Measurements from ENCODE around the gene HSD17B8. TPM values are rescaled to one million over a fixed set of nuclear protein-coding genes. Genes with fewer than 3 reads are reported as not detected.

Gene HSD17B8
- total RNA-seq, 1 experiment from 2014 or later = 7.4 TPM

GRCh38 chr6:33160728-33161344, 43.6 kb upstream of the HSD17B8 start:
- H3K27ac ChIP-seq (ENCODE audit: low read length) = peak overlapping the region; percentile 41; the same call in 1 of the 2 replicates
- TF ChIP-seq SIN3A (IDR thresholded peaks at IDR 0.05; ENCODE audit: borderline replicate concordance, insufficient read depth, low read depth, low read length) (no peak), TCF7L2 (IDR thresholded peaks at IDR 0.05; ENCODE audit: low read depth, low read length) (no peak), CTCF (IDR thresholded peaks at IDR 0.05) (no peak), REST (IDR thresholded peaks at IDR 0.05; ENCODE audit: insufficient read depth in 1 of 2, low read depth in 2 of 2, low read length in 1 of 2) (no peak), POLR2AphosphoS5 (IDR thresholded peaks at IDR 0.05; ENCODE audit: low read depth, low read length) (no peak)
- no TSS peak for BruUV-seq (replicated peaks)
- intact Hi-C loops (cut with micrococcal nuclease; ENCODE audit: unreplicated experiment) (no loop called here), in situ Hi-C loops (cut with HindIII; ENCODE audit: low pct_unique_long_range_greater_than_20kb, low sequenced_read_pairs) (no loop called here)
- no peaks in the 10 kb centered on the region for H3K27me3 ChIP-seq (ENCODE audit: control insufficient read depth, insufficient read depth, low read length)
- no peaks in the 10 kb centered on the region for H3K36me3 ChIP-seq (ENCODE audit: control insufficient read depth, insufficient read depth, low read length)
- ATAC-seq (peak; percentile 43), DNase-seq (ENCODE audit: low read depth, low spot score) (no peak)
- POLR2A ChIA-PET = no interaction called here
- H3K4me3 ChIP-seq (ENCODE audit: low read depth in 2 of 2, low read length in 2 of 2) = peak overlapping the region; percentile 49 to 59; a peak in 2 of 4 replicates
- H3K9me3 ChIP-seq (ENCODE audit: control insufficient read depth, insufficient read depth, low read depth, low read length) = no peaks in the 10 kb centered on the region
- H3K4me1 ChIP-seq (ENCODE audit: control insufficient read depth, insufficient read depth, low read length) = peaks cover 13% of the 10 kb centered on the region
- CTCF ChIA-PET = interaction anchor here (0.6 to 0.8 kb wide), 5 partner anchors 19 to 657 kb away, joined by 3 to 12 read pairs (median 3); no protein-coding TSS in a partner anchor

- Histone ChIP-seq H3K9me3 (ENCODE audit: control insufficient read depth, insufficient read depth, low read depth, low read length) (no peaks in the 10 kb centered on the region), H3K4me1 (ENCODE audit: control insufficient read depth, insufficient read depth, low read length) (peaks cover 13% of the 10 kb centered on the region), H3K4me3 (ENCODE audit: low read depth in 2 of 2, low read length in 2 of 2) (peak overlapping the region; percentile 49 to 59), H3K36me3 (ENCODE audit: control insufficient read depth, insufficient read depth, low read length) (no peaks in the 10 kb centered on the region), H3K27ac (ENCODE audit: low read length) (peak overlapping the region; percentile 66), H3K27me3 (ENCODE audit: control insufficient read depth, insufficient read depth, low read length) (no peaks in the 10 kb centered on the region)
- peak; percentile 99 for TF ChIP-seq CTCF (IDR thresholded peaks at IDR 0.05)
- no peak for TF ChIP-seq SIN3A (IDR thresholded peaks at IDR 0.05; ENCODE audit: borderline replicate concordance, insufficient read depth, low read depth, low read length)
- ChIA-PET POLR2A (no interaction called here), CTCF (interaction anchor here (0.5 to 0.9 kb wide), 7 partner anchors 10 to 656 kb away, joined by 3 to 12 read pairs (median 3); no protein-coding TSS in a partner anchor)
- peak; percentile 91 for ATAC-seq
- DNase-seq (ENCODE audit: low read depth, low spot score) = no peak
- in situ Hi-C loops (cut with HindIII; ENCODE audit: low pct_unique_long_range_greater_than_20kb, low sequenced_read_pairs) = no loop called here
- intact Hi-C loops (cut with micrococcal nuclease; ENCODE audit: unreplicated experiment) = no loop called here
- no TSS peak for BruUV-seq (replicated peaks)
These were observed 42.8 kb upstream of the HSD17B8 start for GRCh38 chr6:33161354-33162331.
